ENCODE measurements around the gene RFX1. TPM values are rescaled to one million over a fixed set of nuclear protein-coding genes. Genes with fewer than 3 reads are reported as not detected.
"Not testable (repeated sequence)": the region's sequence is repeated elsewhere in the genome, so short reads cannot be mapped to it uniquely, and the experiment has no call there.

RFX1 gene
- total RNA-seq, result 10 to 100 TPM in 1 of 2 experiments, 1 to 10 TPM in 1; 9.9 to 11.4 TPM

DNA sequence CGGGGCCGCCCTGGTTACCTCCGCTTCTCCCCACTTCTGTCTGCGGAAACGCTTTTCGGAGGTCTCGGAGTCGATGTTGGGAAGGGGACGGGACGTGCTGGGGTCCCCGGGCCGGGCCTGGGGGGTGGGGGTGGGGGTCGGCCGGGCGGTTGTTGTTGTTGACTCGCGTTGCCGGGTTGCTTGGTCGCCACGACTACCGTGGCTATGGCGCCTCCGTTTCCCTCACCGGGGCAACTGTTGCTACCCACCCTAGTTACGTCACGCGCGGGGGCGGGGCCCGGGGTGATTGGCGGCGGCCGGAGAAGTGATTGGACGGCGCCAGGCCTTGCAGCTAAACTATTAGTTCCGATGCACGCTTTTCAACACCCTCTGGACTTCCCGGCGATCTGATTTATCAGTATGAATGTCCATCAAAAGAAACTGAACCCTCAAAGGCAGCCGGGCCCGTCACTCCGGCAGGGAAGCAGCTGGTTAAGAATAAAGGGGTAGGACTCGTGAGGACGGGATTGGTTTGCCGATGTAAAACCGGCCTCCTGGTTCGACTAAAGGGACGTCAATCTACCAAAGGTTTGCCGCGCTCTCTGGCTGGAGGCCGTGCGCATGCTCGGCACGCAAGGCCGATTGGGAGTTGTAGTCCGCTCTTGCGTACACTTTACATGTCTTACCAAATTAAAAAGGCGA is at the start of gene RFX1:
Gene RFX1, minus strand, starts transcription at position 236 of the 681 bp plus-strand sequence. CDS start 12,477 bp downstream, outside the sequence.
- no peaks in the 10 kb centered on the region for H3K9me3 Mint-ChIP-seq
- peaks cover 40% of the 10 kb centered on the region for H3K4me1 Mint-ChIP-seq
- no peaks in the 10 kb centered on the region for H3K36me3 Mint-ChIP-seq
- peak within 1 kb of the TSS; percentile 99 for H3K27ac Mint-ChIP-seq
- peak; percentile 100 for DNase-seq
- peak within 1 kb of the TSS; percentile 92 for H3K4me3 Mint-ChIP-seq
- no peaks in the 10 kb centered on the region for H3K27me3 Mint-ChIP-seq

DNA sequence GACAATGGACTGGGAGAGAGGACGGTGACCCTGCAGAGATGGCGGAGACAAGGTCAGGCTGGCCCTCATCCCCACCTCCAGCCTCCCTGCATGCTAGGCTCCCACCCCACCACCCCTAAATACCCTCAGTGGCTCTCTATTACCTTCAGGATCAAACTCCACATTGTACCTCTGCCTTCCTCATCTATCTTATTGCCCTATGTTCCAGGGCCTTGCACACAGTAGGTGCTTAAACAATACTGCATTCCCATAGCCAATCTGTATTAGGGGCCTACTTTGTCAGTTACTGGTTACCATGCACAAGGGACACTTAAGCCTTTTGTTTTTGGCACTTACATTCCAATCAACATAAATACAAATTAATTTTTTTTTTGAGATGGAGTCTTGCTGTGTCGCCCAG is 49.3 kb upstream of the RFX1 start:
- peaks cover 1% of the 10 kb centered on the region for H3K9me3 Mint-ChIP-seq
- H3K36me3 Mint-ChIP-seq, result peaks cover 21% of the 10 kb centered on the region
- peaks cover 17% of the 10 kb centered on the region for H3K4me1 Mint-ChIP-seq
- no peak overlapping the region for H3K27ac Mint-ChIP-seq
- no peak for DNase-seq
- no peak overlapping the region for H3K4me3 Mint-ChIP-seq
- H3K27me3 Mint-ChIP-seq, result peaks cover 33% of the 10 kb centered on the region

DNA sequence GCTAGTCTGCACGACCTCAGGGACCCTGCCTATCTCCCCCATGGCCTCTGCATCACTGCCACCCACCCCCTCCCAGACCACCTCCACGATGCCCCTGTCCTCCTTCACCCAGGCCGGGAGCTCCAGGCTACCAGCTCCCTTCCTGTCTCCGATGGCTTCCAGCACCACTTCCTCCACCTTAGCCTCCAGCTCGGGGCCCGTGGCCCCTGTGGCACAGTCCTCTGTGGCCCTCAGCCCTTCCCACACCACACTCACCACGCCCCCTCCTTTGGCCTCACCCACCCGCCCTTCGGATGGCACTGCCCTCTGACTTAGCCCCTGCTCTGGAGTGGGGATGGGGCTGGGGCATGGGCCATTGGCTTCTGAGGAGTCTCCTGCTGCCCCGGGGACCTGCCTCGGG is 48.6 kb upstream of the RFX1 start:
- no peak for DNase-seq
- peaks cover 1% of the 10 kb centered on the region for H3K9me3 Mint-ChIP-seq
- H3K27me3 Mint-ChIP-seq, result peaks cover 31% of the 10 kb centered on the region
- peaks cover 16% of the 10 kb centered on the region for H3K4me1 Mint-ChIP-seq
- H3K4me3 Mint-ChIP-seq, result no peak overlapping the region
- peaks cover 26% of the 10 kb centered on the region for H3K36me3 Mint-ChIP-seq
- H3K27ac Mint-ChIP-seq, result no peak overlapping the region

DNA sequence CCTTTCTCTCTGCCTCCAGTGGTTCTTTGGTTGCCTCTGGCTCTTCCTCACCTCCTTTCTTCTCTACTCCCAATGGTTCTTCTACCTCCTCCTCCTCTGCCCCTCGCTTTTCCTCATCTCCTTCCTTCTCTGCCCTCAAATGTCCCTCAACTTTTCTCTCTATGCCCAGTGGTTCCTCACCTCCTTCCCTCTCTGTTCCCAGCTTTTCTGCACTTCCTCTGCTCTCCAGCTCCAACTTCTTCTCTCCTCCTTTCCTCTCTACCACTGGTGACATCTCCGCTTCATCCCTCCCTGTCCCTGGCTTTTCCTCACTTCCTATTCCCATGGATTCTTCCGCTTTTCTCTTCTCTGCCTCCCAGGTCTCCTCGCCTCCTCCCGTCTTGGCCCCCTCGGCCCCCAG is 48.0 kb upstream of the RFX1 start:
- Mint-ChIP-seq H3K9me3 (peaks cover 1% of the 10 kb centered on the region), H3K4me3 (no peak overlapping the region), H3K27me3 (peaks cover 25% of the 10 kb centered on the region), H3K4me1 (peaks cover 15% of the 10 kb centered on the region), H3K36me3 (peaks cover 26% of the 10 kb centered on the region), H3K27ac (no peak overlapping the region)
- no peak for DNase-seq

DNA sequence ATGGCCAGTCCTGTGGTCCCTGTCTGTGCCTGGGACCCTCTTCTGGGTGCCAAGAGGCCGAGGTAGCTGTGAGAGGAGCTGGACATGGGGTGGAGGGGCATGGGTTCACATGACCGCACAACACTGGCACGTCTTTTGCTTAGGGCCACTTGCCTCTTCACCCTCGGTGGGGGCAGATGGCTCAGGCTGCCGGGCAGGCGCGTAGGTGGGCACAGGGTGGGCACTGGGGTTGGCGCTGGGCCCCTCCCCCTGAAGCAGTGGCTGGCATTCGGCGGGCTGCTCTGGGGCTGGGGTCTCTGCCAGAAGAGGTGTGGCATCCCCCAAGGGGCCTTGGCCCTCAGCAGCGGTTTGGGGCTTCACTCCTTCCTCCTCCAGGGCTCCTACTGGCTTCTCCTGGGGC is 47.4 kb upstream of the RFX1 start:
- no peak for DNase-seq
- peaks cover 30% of the 10 kb centered on the region for H3K36me3 Mint-ChIP-seq

DNA sequence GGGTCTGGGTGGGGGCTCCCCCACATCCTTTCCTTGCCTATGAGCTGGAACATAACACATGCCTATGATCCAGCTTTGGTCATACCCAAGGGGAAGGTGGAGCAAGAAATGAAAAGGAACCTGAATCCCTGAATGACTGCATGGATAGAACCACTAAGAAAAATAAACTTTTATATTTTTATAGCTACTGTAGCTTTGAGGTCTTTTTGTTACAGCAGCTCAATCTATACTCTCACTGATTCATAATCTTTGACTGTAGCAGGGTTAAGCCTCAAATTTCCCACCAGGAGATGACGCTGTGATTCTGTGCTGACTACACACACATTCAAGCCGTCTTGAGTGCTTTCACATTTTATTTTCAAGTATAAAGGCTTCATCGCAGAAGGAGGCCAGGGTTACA is 46.9 kb upstream of the RFX1 start:
- Mint-ChIP-seq H3K36me3 (peaks cover 35% of the 10 kb centered on the region), H3K27ac (no peak overlapping the region), H3K27me3 (peaks cover 14% of the 10 kb centered on the region), H3K9me3 (peaks cover 3% of the 10 kb centered on the region), H3K4me3 (no peak overlapping the region), H3K4me1 (peaks cover 9% of the 10 kb centered on the region)
- no peak for DNase-seq

More for the DNA sequence above, 47.4 kb upstream of the RFX1 start:
- H3K9me3 Mint-ChIP-seq, result peaks cover 2% of the 10 kb centered on the region
- peaks cover 12% of the 10 kb centered on the region for H3K4me1 Mint-ChIP-seq
- no peak overlapping the region for H3K4me3 Mint-ChIP-seq
- H3K27ac Mint-ChIP-seq, result no peak overlapping the region
- peaks cover 19% of the 10 kb centered on the region for H3K27me3 Mint-ChIP-seq

DNA sequence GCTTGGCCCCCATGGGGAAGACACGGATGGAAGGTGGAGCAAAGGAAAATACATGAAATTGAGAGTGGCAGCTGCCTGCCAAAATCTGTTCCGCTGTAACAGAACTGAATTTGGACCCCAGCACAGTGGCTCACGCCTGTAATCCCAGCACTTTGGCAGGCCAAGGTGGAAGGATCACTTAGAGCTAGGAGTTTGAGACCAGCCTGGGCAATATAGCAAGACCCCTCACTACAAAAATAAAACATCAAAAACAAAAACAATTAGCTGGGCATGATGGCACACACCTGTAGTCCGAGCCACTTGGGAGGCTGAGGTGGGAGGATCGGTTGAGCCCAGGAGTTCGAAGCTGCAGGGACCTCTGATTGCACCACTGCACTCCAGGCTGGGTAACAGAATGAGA is 46.4 kb upstream of the RFX1 start:
- H3K27me3 Mint-ChIP-seq, result peaks cover 8% of the 10 kb centered on the region
- peaks cover 4% of the 10 kb centered on the region for H3K4me1 Mint-ChIP-seq
- H3K9me3 Mint-ChIP-seq, result peaks cover 3% of the 10 kb centered on the region
- peaks cover 40% of the 10 kb centered on the region for H3K36me3 Mint-ChIP-seq
- H3K27ac Mint-ChIP-seq, result no peak overlapping the region
- DNase-seq, result no peak
- H3K4me3 Mint-ChIP-seq, result no peak overlapping the region

DNA sequence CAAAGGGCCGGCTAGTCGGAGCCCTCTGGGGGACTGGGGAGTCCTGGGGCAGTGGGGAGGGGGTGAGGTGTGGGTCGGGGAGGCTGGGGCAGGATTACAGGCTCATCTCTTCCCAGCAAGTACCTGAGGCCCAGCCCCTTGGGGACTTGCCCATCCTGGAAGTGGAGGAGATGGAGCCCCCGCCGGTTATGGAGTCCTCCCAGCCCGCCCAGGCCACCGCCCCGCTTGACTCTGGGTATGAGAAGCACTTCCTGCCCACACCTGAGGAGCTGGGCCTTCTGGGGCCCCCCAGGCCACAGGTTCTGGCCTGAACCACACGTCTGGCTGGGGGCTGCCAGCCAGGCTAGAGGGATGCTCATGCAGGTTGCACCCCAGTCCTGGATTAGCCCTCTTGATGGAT is 45.9 kb upstream of the RFX1 start:
- H3K4me3 Mint-ChIP-seq, result no peak overlapping the region
- peaks cover 3% of the 10 kb centered on the region for H3K9me3 Mint-ChIP-seq
- DNase-seq, result no peak
- H3K4me1 Mint-ChIP-seq, result peaks cover 4% of the 10 kb centered on the region
- peaks cover 5% of the 10 kb centered on the region for H3K27me3 Mint-ChIP-seq
- peaks cover 44% of the 10 kb centered on the region for H3K36me3 Mint-ChIP-seq
- H3K27ac Mint-ChIP-seq, result no peak overlapping the region

DNA sequence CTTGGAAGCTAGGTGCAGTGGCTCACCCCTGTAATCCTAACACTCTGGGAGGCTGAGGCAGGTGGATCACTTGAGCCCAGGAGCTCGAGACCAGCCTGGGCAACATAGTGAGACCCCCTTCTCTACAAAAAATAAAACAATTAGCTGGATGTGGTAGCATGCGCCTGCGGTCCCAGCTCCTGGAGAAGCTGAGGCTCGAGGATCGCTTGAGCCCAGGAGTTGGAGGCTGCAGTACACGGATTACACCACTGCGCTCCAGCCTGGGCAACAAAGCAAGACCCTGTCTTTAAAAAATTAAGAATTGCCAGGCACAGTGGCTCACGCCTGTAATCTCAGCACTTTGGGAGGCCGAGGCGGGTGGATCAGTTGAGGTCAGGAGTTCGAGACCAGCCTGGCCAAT is 44.8 kb upstream of the RFX1 start:
- not testable (repeated sequence) for DNase-seq, H3K4me3 Mint-ChIP-seq, H3K9me3 Mint-ChIP-seq, H3K4me1 Mint-ChIP-seq, H3K27me3 Mint-ChIP-seq, H3K27ac Mint-ChIP-seq
- H3K36me3 Mint-ChIP-seq, result peaks cover 52% of the 10 kb centered on the region

DNA sequence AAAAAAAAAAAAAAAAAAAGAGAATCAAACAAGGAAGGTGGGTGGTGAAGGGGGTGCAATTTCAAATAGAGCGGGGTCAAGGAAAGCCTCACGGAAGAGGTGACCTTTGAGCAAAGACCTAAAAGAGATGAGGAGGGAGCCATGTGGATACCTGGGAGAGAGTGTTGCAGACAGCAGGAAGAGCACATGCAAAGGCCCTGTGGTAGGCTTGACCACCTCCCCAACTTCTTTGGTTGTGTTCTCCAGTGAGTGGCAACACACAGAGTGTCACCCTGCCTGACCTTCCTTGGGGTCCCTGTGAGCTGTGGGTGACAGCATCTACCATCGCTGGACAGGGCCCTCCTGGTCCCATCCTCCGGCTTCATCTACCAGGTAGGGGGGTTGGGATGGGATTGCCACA is 44.4 kb upstream of the RFX1 start:
- Mint-ChIP-seq H3K27ac (no peak overlapping the region), H3K27me3 (no peaks in the 10 kb centered on the region), H3K4me3 (no peak overlapping the region), H3K36me3 (peaks cover 54% of the 10 kb centered on the region), H3K9me3 (peaks cover 3% of the 10 kb centered on the region), H3K4me1 (peaks cover 6% of the 10 kb centered on the region)
- no peak for DNase-seq

DNA sequence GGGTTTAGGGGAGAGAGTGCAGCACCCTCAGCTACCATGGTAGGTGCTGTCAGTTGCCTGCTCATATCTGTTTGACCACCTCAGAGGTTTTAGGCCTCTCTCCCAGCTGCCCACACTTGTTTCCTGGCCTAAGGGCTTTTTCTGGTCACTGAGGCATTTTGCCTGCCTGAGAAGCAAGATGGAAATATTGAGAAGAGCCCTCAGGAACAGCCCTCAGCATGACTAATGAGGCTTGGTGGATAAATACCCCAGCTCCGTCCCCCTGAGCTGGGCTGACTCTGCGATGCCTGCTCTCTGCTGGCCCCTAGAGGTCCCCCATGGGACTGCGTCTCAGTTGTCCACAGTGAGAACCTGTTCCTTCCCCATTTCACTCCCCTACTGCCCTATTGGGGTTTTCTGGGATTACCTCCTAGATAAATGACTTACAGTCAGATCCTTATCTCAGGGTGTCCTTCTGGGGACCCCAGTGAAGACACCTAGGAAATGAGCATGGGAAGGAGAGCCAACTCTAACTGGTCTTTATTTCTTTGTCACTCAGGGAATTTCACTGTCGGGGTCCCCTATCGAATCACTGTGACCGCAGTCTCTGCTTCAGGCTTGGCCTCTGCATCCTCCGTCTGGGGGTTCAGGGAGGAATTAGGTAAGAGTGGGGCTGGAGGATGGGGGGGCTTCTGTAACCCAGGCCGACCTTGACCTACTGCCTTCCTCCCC is 42.5 kb upstream of the RFX1 start:
- Mint-ChIP-seq H3K27me3 (no peaks in the 10 kb centered on the region), H3K4me3 (no peak overlapping the region), H3K27ac (no peak overlapping the region), H3K4me1 (peaks cover 6% of the 10 kb centered on the region), H3K9me3 (peaks cover 3% of the 10 kb centered on the region), H3K36me3 (peaks cover 51% of the 10 kb centered on the region)
- peak; percentile 74 for DNase-seq

DNA sequence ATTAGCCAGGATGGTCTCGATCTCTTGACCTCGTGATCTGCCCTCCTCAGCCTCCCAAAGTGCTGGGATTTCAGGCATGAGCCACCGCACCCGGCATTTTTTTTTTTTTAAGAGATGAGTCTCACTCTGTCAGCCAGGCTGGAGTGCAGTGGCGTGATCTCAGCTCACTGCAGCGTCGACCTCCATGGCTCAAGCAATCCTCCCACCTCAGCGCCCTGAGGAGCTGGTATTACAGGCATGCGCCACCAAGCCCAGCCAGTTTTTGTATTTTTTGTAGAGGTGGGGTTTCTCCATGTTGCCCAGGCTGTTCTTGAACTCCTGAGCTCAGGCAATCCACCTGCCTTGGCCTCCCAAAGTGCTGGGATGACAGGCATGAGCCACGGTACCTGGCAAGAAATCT is 41.7 kb upstream of the RFX1 start:
- H3K9me3 Mint-ChIP-seq, H3K4me3 Mint-ChIP-seq, H3K27ac Mint-ChIP-seq, H3K27me3 Mint-ChIP-seq, DNase-seq, H3K4me1 Mint-ChIP-seq: not testable (repeated sequence)
- peaks cover 48% of the 10 kb centered on the region for H3K36me3 Mint-ChIP-seq

DNA sequence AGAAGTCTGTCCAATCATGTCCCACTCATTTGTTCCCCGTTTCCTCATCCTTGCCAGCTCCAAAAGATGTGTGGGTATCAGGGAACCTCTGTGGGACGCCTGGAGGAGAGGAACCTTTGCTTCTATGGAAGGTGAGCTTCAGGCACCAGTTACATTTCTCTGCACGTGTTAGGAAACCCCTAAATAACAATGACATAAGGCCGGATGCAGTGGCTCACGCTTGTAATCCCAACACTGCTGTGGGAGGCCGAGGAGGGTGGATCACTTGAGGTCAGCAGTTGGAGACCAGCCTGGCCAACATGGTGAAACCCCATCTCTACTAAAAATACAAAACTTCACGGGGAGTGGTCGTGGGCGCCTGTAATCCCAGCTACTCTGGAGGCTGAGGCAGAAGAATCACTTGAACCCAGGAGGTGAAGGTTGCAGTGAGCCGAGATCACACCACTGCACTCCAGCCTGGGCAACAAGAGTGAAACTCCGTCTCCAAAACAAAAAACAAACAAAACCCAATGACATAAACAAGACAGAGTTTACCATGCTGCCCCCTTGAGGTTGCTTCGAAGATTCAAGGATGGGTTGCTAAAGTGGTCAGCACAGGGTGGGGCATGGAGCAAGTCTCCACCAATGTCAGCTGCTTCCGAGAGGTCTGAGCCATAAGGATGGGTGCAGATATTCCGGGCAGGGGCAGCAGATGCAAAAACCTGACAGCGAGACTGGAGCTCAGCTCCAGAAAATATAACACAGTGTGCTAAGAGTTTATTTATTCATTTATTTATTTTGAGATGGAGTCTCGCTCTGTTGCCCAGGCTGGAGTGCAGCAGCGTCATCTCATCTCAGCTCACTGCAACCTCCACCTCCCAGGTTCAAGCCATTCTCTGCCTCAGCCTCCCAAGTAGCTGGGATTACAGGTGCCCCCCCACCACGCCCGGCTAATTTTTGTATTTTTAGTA is 36.8 kb upstream of the RFX1 start:
- H3K27ac Mint-ChIP-seq, result peak overlapping the region; percentile 51
- peaks cover 23% of the 10 kb centered on the region for H3K36me3 Mint-ChIP-seq
- H3K9me3 Mint-ChIP-seq, H3K4me1 Mint-ChIP-seq, H3K4me3 Mint-ChIP-seq, DNase-seq, H3K27me3 Mint-ChIP-seq: not testable (repeated sequence)

DNA sequence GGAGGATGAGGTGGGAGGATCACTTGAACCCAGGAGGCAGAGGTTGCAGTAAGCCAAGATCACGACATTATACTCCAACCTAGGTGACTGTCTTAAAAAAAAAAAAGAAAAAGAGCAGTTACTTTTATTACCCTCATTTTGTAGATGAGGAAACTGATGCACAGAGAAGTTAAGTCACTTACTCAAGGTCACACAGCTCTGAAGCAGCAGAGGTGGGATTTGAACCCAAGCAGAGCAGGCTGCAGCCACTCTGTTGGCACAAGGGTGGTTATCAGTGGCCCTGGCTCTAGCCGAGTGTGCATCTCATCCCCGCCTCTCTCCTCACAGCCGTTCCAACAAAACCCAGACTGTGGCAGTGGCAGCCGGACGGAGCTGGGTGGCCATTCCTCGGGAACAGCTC is 33.1 kb upstream of the RFX1 start:
- H3K4me1 Mint-ChIP-seq, result peaks cover 8% of the 10 kb centered on the region
- no peaks in the 10 kb centered on the region for H3K27me3 Mint-ChIP-seq
- peaks cover 15% of the 10 kb centered on the region for H3K36me3 Mint-ChIP-seq
- no peak for DNase-seq
- H3K4me3 Mint-ChIP-seq, result no peak overlapping the region
- no peak overlapping the region for H3K27ac Mint-ChIP-seq
- H3K9me3 Mint-ChIP-seq, result no peaks in the 10 kb centered on the region

DNA sequence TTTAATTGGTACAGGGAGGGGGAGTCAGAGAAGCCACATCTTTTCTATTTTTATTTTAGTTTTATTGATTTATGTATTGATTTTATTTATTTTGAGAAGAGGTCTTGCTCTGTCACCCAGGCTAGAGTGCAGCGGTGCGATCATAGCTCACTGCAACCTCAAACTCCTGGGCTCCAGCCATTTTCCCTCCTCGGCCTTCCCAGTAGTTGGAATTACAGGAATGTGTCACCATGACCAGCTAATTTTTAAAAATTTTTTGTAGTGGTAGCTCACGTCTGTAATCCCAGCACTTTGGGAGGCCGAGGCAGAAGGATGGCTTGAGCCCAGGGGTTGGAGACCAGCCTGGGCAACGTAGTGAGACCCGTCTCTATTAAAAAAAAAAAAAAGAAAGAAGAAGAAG is 29.6 kb upstream of the RFX1 start:
- no peaks in the 10 kb centered on the region for H3K27me3 Mint-ChIP-seq
- H3K4me1 Mint-ChIP-seq, result peaks cover 23% of the 10 kb centered on the region
- H3K36me3 Mint-ChIP-seq, result peaks cover 19% of the 10 kb centered on the region
- no peak overlapping the region for H3K27ac Mint-ChIP-seq
- H3K9me3 Mint-ChIP-seq, result no peaks in the 10 kb centered on the region
- no peak overlapping the region for H3K4me3 Mint-ChIP-seq
- no peak for DNase-seq
